GM15510 (cell line): ENCODE measurements around the gene LYRM2.
A peak's percentile ranks its signal among the peaks of the same experiment; 100 is the strongest.

Source experiments
- POLR2A ChIP-seq: IDR thresholded peaks from 3 replicates; pipeline ENCODE4 v1.6.1; 2011; ENCODE audit warnings: borderline replicate concordance; ENCODE audit not compliant: insufficient read length; ENCODE audit errors: extremely low read depth

Gene LYRM2, protein sequence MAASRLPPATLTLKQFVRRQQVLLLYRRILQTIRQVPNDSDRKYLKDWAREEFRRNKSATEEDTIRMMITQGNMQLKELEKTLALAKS

DNA sequence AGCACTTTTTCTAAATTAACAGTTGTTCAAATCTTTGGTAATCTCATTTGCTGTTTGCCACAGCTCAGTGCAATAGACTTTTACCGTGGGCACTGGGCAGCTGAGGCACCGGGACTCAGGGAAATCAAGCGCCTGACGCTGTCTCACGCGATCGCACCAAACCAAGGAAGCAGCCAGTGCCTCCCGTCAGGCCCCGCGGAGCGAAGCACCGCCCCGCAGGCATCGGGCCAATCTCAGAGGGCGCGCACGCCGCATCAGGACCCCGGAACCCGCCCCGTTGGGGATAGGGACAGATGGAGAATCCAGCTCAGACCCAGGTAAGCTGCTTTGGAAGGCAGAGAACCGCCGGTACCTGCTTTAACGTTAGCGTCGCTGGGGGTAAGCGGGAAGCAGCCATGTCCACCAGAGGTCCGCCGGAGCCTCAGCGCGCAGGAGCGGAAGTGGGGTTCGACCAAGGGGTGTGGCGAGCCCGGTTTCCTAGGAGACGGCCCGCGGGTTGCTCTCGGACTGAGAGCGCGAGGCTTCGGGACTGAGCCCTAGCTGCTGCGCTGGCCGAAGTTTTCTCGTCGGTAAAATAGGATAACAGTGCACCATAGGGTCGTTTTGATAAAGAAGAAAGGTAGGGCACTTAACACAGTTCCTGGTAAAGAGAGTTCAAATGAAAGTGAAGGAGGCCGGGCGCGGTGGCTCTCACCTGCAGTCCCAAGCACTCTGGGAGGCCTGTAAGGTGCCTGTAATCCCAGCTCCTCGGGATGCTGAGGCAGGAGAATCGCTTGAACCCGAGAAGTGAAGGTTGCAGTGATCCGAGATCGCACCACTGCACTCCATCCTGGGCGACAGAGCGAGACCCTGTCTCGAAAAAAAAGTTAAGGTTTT is at the start of gene LYRM2:
Gene LYRM2, minus strand, starts transcription at position 428 of the 876 bp plus-strand sequence. Its CDS starts 31 bp downstream, at position 397.
- peak; percentile 88 for TF ChIP-seq POLR2A

DNA sequence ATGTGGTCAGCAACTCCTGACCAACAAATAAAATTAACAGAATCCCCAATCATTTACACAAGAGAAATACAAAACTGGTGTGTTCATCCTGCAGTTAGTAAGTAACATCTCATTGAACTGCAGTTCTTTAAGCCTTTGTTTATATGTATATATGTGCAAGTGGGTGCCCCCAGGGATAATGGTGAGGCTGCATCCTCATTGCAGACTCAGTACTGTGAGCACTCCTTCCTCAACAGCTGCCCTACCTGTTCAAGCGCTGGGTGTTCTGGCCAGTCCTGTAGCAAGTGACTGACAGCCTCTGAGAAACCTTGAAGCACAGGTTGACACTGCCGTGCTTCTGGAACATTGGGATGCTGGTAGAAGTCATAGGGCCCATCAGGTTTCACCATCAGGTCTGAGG is 49.8 kb upstream of the LYRM2 start:
- no peak for TF ChIP-seq POLR2A

DNA sequence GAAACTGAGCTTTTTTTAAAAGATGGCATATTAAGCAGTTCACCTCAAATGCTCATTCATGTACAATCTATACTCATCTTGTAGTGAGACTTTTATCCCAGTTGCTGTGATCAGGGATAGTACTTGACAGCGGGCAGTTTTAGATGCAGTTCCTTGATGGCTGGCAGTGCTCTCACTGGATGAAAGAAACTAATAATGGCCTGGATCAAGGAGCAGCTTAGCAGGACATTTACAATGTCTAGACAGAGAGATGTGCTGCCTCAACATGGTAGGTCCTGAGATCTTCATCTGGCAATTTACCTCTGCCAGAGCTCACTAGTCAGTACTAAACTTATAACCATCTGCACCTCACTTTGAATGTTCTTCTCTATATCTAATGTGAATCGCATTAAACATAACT is 46.8 kb upstream of the LYRM2 start:
- TF ChIP-seq POLR2A, result no peak

DNA sequence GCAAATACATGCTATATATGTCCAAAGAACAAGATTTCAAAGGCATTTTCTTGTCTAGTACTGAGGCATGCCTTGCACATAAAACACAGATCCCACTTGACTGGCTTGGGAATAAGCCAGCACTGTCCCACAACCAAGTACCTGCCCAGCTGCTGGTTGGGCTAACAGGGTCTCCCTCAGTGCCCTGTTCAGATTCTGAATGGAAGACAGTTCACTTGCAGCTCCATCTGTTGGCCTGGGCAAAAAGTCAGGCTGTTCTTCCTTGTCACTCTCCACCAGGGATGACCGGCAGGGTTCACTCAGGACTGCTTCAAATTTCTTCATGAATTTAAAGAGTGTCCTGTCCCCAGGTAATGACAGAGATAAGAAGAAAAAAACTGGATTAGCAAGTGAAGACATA is 44.4 kb upstream of the LYRM2 start:
- TF ChIP-seq POLR2A, result no peak

DNA sequence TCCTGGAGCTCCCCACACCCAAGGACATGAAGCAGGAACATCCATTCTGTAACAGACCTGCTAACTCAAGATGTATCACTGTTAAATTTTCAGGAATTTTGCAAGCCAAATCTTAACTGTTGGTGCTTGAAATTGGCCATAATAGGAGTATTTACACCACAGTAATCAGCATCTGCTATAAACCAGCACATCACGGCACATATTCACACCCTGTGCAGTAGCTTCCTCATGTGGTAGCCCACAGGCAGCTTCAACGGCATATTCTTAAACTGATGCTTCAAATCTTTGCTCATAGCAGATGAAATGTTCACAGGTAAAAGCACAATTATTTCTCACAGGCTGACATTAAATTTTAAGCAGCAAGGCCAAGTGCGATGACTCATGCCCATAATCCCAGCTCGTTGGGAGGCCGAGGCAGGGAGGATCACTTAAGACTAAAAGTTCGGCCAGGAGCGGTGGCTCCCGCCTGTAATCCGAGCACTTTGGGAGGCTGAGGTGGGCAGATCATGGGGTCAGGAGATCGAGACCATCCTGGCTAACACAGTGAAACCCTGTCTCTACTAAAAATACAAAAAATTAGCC is 43.5 kb upstream of the LYRM2 start:
- TF ChIP-seq POLR2A, result no peak

DNA sequence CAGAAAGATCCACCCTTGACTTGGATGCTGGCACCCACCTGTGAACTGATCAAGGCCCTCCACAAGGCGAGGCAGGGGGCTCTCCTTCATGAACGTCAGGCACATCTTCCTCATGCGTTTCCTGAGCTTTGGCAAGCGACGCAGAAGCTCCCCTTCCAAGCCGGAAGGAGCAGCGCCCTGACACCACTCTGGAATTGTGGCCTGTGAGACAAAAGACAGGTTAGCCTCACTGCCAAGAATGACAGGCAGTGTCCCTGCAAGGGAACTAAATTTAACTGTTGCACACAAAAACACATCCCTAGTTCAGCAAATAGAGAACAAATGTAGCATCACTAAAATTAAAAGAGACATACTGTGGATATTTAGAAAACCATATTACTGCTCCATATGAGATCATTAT is 42.0 kb upstream of the LYRM2 start:
- no peak for TF ChIP-seq POLR2A

DNA sequence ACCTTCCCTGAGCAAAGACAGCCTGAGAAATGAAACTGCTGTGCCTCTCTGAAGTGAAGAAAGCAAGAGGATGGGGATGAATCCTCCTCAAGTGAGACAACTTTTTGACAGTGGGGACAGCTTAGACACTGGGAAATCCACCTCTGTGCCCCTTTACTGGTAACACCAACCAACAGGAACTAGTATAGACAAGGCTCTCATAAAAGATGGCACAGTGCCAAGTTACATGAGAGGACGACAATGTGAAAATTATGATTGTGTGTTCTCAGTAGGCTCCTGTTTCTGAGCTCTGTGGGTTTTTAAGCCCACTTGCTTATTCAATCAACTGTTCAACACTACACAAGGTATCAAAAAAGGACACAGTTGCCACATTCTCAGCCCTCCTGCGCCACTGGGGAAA is 41.6 kb upstream of the LYRM2 start:
- TF ChIP-seq POLR2A, result no peak

DNA sequence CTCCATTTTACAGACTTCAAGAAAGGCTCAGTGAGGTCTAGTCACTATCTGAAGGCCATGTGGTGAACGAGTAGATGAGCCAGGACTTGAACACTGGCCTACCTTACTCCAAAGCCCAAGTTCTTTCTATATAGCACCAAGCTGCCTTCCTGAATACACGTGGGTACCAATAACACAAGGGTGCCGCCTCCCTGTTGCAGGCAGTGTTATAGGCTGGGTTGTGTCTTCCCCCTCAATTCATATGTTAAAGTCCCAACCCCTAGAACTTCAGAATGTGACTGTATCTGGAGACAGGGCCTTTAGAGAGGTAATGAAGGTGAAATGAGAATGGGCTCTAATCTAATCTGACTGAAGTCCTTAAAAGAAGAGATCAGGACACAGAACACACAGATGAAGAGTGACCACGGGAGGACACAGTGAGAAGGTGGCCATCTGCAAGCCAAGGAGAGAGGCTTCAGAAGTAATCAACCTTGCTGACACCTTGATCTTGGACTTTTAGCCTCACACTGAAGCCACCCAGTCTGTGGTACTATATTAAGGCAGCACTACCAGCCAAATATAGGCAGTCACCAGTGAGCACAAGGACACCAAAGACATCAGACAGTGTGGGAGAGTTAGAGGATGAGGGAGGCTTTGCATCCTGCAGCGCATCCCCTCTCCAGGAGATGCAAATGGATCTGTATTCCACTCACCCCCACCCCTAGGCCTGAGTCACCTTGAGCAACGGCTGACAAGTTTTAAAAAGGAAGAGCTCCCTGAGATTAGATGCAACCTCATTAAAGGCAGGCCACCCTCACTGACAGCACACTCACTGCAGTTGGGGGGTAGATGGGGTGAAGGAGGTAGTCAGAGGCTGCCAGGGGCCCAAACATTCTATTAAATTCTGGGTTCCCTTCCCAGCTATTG is 40.9 kb upstream of the LYRM2 start:
- no peak for TF ChIP-seq POLR2A

DNA sequence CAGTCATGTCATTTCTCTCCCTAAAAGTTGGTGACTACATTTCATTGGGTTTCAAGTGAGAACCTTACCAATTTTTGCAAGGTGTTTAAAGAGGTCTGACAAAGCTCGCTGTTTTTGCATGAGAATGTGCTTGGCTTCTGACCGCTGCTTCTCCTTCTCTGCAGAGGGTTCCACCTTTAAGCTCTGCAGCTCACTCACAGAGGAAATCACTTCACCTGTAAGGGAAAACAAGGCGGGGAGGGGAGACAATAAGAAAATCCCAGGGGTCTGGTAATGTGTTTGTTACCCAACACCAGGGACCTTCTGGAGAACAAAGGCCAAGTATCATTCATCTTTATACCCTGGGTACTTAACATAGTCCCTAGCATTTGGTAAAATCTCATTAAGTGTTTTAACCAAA is 40.0 kb upstream of the LYRM2 start:
- no peak for TF ChIP-seq POLR2A

DNA sequence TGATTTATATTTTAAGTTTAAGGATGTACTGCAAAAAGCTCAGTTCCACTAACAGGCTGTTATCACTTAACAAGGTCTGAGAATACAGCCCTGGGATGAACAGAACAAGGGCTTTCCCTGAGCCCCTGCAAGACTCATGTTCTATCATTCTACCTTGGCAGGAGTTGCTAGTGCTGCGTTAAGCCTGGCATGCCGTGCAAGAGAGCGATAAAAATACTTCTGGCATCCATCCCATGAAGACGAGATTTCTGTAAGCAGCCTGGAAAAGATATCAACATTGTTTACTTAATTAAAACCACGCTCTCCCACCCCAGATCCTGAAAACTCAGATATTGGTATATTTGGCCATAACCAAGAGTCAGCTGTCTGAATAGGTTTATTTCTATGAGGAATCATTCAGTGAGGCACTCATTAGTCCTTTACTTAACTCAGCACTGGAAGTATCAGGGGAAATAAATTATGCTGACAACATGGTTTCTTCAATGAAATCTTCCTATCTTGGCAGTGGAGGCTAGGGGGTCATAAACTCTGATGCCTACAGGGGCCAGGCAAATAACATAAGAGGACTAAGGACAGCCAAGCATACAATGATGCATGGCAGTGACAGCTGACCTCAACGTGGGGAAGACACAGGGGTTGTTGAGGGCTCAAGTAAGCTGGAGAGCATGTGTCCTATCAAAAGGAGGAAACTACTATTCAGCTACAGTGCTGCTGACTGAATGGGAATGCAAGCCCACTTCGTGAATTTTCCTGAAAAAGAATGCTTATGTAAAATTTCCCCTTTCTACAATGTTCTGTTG is 37.6 kb upstream of the LYRM2 start:
- TF ChIP-seq POLR2A, result no peak

DNA sequence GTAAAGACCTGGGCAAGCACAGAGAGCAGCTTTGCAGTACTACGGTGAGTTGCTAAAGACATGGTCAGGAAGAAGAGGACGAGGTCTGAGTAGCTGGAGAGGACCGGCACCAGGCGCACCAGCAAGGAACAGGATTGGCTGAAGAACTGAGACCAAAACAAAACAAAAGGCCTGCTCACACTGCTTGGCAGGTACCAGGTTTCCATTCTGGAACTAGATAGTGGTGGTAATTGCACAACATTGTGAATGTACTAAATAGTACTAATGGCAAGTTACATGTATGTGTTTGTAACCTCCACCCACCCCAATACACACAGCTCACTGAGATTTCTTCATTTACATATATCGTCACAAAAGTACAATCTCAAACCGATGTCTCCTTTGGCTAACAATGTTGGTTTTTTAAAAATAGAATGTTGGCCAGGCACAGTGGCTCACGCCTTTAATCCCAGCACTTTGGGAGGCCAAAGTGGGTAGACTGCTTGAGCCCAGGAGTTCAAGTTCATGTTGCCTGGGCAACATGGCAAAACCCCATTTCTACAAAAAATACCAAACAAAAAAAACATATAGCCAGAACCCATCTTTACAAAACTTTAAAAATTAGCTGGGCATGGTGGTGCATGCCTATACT is 32.5 kb upstream of the LYRM2 start:
- TF ChIP-seq POLR2A, result no peak

DNA sequence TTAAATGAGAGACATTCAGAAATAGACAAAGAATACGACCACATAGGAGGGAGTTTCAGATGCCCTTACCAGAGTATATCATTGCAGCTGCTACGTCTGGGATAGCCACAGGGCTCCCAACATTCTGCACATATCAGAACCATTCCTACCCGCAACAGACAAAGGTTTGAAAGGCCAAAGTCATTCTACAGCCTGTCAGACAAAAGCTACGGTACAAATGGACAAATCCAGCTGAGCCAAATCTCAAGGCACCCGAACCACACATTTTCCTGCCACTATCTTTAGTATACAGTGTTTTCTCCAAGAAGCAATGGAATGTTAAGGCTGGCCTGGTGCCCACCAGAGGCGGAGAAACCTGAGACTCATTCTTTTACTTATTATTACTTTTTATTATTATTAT is 30.5 kb upstream of the LYRM2 start:
- no peak for TF ChIP-seq POLR2A

DNA sequence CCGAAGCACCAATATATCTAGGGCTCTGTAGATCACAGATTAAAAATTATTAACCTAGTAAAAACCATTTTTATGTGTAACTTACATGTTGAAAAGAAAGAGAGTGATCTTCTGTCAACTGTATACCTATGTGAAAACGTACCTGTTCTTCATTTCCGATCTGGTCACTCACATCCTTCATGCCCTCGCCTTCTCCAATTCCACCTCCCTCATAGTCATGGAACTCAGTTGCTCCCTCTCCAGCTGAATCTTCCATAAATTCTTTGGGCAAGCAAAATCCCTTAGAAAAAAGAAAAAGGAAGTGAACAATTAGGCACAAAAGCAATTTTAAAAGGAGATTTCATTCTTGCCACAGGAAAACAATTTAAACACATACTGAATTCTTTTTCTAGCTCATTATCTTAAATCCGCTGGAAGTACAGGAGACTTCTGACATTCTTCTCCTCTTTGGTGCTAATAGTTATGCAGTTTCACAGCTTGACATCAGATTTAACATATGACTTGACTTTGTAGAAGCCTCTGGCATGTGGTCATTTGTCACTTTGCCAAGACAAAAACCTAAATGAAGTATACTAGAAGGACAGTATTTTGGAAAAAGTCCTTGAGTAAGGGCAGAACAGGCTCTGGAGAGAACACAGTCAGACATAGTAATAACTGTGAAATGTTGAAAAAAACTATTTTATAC is 29.5 kb upstream of the LYRM2 start:
- no peak for TF ChIP-seq POLR2A
